Activated T-helper 1 cell treated with Interleukin-2 at 50 U/mL for 16 hours (primary cell): ENCODE measurements around the gene NANOS1.
"Not testable (repeated sequence)": the region's sequence is repeated elsewhere in the genome, so short reads cannot be mapped to it uniquely, and the experiment has no call there.

ENCODE experiments used
- DNase-seq: peaks from one replicate; pipeline ENCODE4 v3.0.0-alpha.2; 2020; ENCODE audit warnings: low read depth

NANOS1 gene

GRCh38 chr10:119007211-119007574, 22.3 kb upstream of the NANOS1 start:
- no peak for DNase-seq

GRCh38 chr10:119020627-119020946, 8.9 kb upstream of the NANOS1 start:
- DNase-seq, result no peak

DNA sequence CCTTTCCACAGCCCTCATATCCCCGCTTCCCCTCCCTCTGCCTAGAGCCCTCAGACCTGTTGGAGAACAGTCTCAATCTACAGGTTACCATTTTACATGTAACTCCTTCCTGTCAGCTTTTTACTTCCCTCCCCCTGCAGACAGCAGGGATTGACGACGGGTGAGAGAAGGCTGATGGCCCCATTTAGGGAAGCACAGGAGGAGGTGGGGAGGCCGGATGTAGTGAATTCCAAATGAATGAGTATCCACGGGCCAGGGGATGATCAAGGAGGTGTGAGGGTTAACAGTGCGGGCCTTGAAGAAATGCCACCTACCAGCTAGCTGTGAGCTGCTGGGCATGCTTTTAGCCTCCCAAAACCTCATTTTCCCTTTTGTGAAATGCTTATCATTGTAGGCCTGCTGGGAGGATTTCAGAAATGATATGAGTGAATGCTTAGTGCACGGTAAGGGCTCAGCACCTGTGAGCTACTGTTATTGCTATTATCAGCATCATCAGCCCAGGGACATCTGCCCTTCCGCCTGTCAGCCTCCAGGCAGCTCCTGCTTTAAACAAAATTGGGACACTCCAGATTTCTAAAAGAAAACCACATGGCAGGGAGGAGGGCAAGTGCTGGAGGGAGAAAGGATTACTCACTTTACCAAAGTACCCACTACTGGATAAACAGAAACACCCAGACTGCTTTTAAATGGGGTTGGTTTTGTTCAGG, 6.5 kb upstream of the NANOS1 start:
- DNase-seq, result no peak

GRCh38 chr10:119023553-119023868, 6.0 kb upstream of the NANOS1 start:
- DNase-seq, result no peak

DNA sequence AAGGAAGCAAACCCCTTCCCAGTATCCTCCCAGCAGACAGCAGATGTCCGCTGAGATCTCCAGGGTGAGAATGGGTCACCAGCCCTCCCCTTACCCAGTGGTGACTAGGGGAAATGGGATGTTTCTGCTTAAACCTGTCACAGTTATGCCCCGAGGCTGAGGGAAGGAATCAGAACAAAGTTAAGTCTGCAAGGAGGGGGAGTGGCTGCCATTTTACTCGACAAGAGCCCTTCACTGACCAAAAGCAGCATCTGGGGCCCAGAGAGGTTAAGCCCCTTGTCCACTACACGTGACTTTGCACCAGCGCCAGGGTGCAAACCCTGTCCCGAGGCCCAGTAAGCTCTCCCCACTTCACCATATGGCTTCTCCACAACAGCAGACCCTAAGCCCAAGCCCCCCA, 4.6 kb upstream of the NANOS1 start:
- DNase-seq, result no peak

GRCh38 chr10:119025336-119025735, 4.2 kb upstream of the NANOS1 start:
- no peak for DNase-seq

GRCh38 chr10:119025776-119026175, 3.7 kb upstream of the NANOS1 start:
- DNase-seq, result no peak

GRCh38 chr10:119026301-119027110, 3.0 kb upstream of the NANOS1 start:
- no peak for DNase-seq

DNA sequence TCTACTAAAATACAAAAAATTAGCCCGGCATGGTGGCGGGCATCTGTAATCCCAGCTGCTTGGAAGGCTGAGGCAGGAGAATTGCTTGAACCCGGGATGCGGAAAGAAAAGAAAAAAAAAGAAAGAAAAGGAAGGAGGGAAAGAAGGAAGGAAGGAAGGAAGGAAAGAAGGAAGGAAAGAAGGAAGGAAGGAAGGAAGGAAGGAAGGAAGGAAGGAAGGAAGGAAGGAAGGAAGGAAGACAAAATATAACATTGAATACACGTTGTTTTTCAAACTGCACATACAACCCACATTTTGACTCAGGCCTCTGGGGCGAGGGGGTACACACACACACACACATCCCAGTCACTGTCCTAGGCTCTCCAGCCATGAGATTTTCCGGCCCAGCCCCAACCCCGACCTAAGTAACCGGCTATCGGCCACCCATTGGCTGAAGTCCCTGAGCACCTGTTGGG, 1.0 kb upstream of the NANOS1 start:
- not testable (repeated sequence) for DNase-seq

GRCh38 chr10:119028900-119029612, 458 bp upstream of the NANOS1 start:
- peak; percentile 73 for DNase-seq

GRCh38 chr10:119030421-119031250, 1.1 kb downstream of the NANOS1 start:
- peak; percentile 33 for DNase-seq

DNA sequence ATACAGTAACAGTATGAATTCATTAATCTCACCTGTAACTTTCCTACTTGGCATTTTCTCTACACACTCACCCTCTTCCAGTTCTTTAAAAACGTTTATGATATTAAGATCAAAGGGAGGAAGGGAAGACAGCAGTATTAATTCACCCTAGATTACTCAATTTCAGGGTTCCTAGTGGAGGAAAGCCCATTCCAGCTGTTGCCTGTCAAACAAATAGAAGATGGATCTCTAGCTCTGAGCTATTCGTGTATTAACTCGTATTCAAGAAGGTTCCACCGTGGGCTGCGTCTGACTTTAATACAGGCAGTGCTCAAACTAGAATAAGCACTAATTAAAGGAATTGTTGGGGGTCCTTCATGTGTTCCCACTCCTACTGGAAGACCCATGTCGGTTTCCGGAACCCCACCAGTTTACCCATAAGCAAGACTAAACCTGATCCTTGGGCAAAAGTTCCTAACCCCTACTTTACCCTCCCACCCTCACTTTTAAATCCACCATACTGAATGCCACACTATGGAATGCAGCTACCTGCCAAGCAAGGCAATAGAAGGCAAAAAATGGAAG, 2.1 kb downstream of the NANOS1 start:
- DNase-seq, result no peak

- DNase-seq, result no peak
These were observed 9.6 kb downstream of the NANOS1 start for GRCh38 chr10:119039161-119039560.

GRCh38 chr10:119041326-119041725, 11.8 kb downstream of the NANOS1 start:
- no peak for DNase-seq

DNA sequence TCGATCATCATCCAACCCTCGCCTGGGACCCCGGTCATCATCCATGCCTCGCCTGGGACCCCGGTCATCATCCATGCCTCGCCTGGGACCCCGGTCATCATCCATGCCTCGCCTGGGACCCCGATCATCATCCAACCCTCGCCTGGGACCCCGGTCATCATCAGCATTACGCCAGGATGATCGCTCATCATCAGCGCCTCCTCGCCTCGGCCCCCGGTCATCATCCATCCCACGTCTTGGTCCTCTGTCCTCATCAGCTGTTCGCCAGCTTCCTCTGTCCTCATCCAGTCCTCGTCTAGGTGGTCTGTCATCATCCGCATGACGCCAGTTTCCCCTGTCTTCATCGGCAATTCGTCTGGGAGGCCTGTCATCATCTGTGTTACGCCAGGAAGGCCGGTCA, 12.7 kb downstream of the NANOS1 start:
- no peak for DNase-seq

DNA sequence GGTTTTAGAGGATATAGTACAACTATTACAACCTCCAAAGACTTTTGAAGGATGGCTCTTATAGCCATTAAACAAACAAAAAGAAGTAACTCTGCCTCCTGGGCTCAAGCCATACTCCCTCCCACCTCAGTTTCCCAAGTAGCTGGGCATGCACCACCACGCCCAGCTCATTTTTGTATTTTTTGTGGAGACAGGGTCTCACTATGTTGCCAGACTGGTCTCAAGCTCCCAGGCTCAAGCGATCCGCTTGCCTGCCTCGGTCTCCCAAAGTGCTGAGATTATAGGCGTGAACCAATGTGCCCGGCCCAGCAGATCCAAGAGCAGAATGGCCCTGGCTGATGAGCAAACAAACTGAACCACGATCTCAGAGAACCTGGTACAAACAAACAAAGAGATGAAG, 16.0 kb downstream of the NANOS1 start:
- DNase-seq, result no peak

- DNase-seq, result no peak
These were observed 19.8 kb downstream of the NANOS1 start for GRCh38 chr10:119049361-119049760.

DNA sequence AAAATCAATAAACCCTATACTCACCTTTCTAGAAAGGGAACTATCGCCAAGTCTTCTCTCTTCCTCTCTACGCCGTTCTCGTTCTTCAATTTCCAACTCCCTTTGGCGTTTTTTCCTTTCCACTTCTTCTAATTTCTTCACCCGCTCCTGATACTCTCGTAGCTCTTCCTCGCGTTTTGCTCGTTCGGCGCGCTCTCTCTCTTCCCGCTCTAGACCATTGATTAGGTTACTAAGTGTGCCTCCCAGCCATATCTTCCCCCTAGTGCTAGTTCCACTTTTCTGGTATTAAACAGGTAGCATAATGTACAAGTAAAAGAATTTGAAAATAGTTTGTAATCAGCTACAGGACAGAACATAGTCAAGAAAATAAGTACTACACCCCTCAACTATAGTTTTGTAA, 20.3 kb downstream of the NANOS1 start:
- DNase-seq, result no peak

GRCh38 chr10:119051775-119052174, 22.3 kb downstream of the NANOS1 start:
- DNase-seq, result no peak

GRCh38 chr10:119055472-119055871, 26.0 kb downstream of the NANOS1 start:
- DNase-seq, result no peak

DNA sequence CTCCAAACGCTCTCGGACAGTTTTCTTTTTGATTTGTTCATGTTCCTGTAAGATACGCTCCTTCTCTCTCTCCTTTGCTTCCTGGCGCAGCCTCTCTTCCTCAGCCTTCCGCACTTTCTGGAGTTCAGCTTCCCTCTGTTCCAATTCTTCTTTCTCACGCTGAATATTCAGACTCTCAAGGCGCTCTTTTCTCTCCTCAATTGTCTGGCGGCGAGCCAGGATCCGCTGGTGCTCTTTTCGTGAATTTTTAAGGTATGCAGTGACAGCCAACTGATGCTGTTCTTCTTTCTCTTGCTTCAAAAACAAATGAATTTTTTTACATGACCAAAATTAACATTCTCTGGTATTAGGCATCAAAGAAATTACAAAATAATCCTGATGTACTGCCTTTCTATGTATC, 28.5 kb downstream of the NANOS1 start:
- no peak for DNase-seq

DNA sequence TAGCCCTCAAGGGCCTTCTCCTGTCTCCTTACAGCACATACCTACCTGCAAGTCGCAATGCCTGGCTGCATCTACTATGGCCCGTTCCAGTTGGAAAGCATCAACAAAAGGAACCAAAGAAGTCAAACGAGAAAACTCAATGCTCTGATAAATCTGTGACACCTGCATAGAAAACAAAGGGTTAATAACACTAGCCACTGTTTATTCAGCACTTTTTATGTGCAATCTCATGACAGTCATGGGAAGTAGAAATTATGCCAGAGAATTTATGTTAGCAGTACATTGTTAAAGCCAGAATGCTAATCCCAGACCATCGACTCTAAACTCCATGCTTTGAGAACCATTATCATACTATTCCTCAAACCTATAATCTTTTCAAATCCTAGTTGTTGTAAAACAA, 30.0 kb downstream of the NANOS1 start:
- no peak for DNase-seq
